DMS79 treated with DMSO at 0.1 percent for 48 hours (cell line): ENCODE results near the gene NLRP6.
"Not testable (repeated sequence)": the region's sequence is repeated elsewhere in the genome, so short reads cannot be mapped to it uniquely, and the experiment has no call there.

Experiments used
- DNase-seq: peaks from one replicate; lab custom pipeline; 2025; lab: John Stamatoyannopoulos, UW

The NLRP6 gene

DNA sequence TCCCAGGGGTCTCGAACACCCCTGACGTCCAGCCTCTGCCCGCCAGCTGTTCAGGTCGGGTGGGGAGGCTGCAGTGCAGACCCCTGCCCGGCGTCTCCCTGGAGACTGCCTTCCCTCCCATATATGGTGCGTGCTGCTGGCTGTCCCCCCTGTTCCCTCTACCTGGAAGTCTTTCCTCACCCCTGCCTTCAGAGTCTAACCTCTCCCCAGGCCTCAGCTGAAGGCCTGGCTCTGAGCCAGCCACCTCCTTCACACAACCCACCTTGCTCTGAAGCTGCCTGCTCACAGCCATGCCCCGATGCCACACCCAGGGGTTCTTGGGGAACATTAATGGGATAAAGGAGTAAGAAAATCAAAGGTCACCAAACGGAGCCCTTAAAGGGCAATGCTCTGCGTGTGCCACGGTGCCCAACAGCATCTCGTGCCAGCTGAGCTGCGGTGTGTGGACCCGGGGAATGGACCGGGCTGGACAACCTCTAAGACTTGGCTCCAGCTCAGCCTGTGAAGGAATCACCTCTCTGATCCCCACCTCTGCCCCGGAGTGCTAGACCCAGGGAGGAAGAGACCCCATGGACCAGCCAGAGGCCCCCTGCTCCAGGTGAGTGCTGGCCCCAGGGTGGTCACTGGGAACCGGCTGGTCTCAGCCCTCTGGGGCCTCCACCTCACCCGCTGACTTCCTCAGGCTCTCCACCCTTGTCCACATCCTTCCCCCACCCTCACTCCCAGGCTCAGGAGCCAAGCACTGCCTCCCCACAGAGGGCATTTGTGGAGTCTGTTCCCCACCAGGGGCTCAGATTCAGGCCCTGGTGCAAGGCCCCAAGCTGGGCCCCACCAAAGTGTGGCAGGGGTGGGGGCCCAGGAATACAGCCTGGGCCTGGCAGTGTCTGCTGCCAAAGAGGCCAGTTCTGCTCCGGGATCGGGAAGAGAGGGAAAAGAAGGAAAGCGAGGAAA, at the start of gene NLRP6:
Gene NLRP6, plus strand, starts transcription at position 407 of the 951 bp plus-strand sequence. Its CDS starts 163 bp downstream, at position 570.
- DNase-seq, result no peak

DNA sequence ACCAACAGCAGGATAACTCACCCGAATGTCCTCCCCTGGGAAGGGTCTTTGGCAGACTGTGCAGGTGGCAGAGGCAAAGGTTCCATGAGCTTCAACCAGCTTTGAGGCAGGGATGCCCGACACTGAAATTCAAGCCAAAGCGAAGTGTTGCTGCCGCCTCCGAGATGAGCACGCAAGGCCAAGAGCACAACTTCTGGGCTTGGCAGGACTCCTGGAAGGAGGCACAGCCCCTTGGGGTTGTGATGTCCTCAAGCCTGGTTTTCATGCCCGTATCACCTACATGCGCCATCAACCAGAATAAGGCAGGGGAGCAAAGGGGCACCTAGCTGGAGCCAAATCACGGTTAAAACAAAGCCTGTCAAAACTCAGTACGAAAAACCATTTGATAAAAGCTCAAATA, 47.8 kb upstream of the NLRP6 start:
- no peak for DNase-seq

DNA sequence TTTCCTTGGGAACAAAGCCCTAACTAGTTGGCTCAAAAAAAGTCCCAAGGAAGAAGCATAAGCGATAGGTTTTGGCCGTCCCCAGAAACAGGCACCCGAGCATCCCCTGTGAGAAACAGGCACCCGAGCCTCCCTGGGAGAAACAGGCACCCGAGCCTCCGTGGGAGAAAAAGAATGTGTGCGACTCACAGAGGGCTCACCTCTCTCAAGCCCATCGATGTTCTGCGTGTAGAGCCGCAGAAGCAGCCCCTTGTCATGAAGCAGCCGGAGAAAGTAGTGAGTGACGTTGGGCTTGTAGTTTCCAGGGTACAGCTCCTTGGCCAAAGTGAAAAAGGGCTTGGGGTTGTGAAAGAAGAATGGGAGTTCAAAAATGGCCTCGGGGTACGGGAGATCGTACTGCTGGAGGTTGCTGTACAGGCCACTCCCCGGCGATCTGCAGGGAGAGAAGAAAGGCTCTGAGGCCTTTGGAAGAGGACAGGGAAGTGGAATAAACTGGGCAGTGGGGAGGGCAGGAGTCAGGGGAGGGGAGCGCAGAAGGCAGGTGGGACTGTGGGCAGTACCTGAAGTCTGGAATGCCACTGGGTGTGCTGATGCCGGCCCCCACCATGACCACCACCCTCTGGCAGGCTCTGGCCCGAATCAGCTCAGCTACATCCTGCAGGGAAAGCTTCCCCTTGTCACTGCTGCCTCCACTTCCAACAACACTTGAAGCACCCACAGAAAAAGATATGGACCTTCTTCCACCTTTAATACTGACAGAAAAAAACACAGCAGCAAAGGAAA, 45.2 kb upstream of the NLRP6 start:
- DNase-seq, result no peak

DNA sequence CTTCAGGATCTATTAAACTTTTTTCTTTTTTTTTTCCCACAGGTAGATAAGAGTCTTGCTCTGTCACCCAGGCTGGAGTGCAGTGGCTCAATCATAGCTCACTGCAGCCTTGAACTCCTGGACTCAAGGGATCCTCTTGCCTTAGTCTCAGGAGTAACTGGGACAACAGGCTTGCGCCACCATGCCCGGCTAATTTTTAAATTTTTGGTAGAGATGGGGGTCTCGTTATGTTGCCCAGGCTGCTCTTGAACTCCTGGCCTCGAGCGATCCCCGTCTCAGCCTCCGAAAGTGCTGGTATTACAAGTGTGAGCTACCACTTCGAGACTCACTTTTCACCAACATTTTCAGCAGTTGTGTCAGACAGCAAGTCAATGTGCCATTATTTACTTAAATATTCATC, 43.0 kb upstream of the NLRP6 start:
- DNase-seq, result no peak

DNA sequence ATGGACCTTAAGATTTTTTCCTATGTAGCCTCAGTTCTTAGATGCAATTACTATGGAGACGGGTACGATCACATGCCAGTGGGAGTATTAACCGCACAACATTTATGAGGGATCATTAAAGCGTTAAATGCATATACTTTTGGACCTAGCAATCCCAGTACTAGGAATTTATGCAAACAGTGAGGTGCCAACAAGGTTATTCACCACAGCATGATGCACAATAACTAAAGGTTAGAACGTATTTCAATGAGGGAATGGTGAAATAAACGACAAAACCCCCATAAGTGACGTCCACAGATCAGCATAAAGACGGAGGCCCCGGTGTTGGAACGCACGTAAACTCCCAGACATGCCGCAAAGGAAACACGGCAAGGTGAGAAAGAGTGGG, 42.6 kb upstream of the NLRP6 start:
- DNase-seq, result no peak

DNA sequence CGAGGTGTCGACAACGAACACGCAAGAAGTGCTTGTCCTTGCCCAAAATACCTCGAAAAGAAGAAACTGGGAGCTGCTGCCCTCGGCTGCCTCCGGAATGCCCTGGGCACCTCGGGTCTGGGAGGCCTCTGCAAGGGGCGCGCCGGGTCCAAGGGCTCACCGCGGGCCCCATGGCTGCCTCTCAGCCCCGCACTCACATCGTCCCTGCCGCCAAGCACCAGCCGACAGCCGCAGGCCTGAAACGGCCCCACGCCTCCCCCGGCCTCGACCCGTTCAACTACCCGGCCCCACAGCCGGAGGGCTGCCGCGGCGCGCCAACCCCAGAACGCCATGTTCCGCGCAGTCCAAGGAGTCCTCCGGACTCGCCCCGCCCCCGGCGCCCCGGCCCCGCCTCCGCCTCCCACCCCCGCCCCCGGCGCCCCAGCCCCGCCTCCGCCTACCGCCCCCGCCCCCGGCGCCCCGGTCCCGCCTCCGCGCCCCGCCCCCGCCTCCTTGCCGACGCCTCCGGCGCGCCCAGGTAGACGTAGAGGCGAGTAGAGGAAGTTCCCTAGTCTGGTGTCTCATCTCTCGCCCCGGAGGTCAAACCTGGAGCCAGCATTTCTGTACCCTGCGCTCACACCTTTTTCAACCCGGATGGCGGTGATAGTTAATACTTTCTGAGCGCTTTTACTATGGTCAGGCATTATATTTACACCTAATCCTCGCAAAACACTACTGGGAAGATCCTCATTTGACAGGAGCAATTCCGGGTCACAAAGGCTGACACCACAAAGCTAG, 42.0 kb upstream of the NLRP6 start, which contains the start of gene SIRT3:
Gene SIRT3, minus strand, starts transcription at position 346 of the 777 bp plus-strand sequence. Its CDS starts 14 bp downstream, at position 332.
- peak; percentile 29 for DNase-seq

DNA sequence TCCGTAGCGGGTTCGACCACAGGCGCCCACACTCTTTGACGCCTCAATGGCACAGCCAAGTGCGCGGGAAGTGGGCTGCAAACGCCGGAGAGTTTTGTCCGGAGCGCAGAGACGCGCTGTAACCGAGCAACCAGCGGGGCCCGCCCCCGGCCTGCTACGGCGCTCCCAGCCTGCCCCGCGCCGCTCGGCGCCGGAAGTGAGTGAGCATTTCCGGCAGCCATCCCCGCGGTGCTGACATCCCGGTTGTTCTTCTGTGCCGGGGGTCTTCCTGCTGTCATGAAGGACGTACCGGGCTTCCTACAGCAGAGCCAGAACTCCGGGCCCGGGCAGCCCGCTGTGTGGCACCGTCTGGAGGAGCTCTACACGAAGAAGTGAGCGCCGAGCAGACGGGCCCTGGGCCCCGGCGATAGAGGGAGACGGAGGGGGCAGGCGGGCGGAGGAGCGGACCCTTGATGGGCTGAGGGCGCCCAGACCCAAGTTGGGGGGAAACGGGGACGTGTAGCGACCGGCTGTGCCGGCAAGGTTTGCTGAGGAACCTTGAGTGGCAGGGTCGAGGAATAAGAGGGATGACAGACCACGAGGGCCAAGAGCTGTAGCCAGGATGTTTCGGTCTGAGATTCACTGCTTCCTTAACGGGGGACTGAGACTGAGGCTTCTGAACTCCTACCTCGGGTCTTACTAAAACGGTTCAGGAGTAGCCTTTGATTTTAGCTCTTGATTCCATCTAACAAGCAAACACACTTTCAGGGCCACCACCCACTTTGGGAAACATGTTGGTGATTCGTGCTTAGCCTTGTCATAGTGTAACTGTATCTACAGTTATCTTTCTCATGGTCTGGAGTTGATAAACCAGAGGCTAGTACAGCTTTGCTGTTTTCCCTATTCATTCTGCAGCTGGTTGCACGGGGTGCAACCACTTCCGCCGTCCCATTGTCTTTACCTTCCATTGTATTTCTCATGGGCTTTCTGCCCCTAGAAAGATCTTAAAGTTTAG, 41.1 kb upstream of the NLRP6 start, which contains the start of gene PSMD13:
Gene PSMD13, plus strand, starts transcription at position 203 of the 994 bp plus-strand sequence. Its CDS starts 74 bp downstream, at position 277.
- peak; percentile 17 for DNase-seq

DNA sequence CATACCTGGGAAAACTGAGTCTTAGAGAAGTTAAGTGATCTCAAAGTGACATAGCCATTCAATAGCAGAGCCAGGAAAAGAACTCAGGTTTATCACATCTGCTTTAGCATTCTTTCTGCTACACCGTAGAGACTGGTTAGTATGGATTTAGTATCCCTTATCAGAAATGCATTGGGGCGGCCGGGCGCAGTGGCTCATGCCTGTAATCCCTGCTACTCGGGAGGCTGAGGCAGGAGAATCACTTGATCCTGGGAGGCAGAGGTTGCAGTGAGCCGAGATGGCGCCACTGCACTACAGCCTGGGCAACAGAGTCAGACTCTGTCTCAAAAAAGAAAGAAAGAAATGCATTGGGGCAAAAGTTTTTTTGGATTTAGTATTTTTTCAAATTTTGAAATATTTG, 39.9 kb upstream of the NLRP6 start:
- not testable (repeated sequence) for DNase-seq

DNA sequence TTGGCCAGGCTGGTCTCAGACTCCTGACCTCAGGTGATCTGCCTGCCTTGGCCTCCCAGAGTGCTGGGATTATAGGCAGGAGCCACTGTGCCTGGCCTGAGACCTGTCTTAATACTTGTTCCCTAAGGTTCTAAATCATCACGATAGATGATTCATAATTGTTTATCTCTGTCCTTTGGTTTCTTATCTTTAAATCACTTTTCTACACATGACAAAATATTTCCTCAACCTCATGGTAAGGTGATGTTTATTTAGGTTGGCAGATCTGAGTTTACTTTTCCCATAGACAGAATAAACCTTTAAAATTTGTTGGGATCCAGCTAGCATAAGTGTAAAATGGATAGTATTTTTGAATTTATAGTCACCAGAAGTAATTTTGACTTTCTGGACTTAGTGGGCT, 37.9 kb upstream of the NLRP6 start:
- no peak for DNase-seq

DNA sequence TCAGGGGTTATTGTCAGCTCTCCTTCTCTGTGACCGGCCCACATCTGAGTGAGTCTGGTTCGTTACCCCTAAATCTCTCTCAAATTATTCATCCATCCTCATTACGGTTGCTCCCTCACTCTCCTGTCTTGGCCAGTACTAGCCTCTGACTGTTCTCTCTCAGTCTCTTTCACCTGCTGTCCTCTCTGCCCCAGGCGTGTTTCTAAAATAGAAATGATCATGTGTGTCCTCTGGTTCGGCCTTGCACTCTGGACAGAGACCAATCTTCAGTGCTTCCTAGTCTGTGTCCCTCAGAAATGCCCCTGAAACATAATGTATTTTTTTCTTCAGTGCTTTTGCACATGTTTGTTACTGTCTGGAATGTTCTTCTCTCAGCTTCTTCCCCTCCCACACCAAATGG, 36.6 kb upstream of the NLRP6 start:
- DNase-seq, result no peak

DNA sequence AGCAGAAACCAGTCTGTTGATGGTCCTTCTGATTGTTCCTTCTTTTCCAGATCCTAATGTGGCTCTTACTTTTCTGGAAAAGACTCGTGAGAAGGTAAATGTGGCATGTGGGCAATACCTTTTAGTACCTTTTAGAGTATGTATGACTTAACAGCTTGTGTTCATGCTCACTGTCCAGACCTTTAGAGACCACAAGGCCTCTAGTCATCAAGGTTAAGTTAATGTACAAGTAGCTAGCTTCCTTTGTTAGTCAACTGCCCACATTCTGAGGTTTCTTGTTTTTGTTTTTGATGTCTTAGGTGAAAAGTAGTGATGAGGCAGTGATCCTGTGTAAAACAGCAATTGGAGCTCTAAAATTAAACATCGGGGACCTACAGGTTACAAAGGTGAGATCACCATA, 33.8 kb upstream of the NLRP6 start:
- DNase-seq, result no peak

DNA sequence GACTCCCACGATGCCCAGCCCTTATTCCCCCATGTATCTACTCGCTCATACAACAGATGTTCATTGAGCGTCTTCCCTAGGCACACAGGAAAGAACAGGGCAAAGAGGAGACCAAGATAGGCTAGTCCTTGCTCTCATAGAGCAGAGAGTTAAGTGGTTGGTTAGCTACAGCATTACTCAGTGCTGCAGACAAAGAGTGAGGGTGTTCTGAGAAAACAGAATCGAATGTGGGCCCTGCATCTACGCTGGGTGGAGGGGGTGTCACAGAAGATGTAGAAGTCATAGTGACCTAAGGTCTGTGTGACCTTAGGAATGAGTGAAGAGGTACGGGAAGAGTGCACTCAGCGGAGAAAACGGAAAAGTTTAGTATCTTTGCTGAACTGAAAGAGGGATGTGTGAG, 29.1 kb upstream of the NLRP6 start:
- DNase-seq, result no peak

DNA sequence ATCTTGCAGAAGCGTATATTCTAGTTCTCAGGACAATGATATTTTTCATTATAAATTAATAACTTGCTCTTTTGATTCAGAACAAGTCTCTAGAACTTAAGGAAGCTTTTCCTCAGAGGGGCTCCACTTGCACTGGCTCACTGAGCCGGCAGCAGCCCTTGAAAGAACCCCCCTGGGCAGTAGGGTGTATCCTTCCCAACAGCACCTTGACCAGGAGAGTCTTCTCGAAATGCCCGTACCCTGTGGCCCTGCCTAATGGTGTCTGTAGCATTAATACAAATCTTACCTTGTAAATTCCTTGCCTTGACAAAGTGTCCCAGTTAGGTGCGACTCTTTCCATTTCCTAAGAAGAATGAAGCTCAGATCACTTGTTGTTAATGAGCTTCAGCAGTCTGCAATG, 27.9 kb upstream of the NLRP6 start:
- DNase-seq, result no peak

DNA sequence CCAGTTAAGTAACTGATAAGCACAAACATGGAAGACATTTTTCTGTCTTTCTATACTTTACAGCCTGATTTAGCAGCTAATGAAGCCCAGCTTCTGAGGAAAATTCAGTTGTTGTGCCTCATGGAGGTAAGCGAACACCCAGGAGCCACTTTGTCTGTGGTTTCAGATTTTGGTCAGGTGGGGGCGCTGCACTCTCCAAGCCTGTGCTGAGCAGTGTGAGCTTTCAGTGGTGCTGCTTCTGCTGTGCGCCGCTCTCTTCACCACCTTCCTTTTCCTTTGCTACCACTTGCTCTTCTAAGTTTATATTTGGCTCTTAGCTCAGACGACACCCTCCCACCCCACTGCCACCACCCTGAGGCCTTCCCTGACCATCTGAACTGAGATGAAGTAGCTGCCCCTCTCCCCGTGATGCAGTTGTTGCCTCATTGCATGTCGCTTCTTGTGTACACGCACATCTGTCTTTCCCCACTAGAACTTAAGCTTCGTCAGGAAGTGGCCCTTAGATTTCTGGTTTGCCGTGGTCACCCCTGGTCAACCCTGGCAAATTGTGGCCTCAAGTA, 27.4 kb upstream of the NLRP6 start:
- no peak for DNase-seq

DNA sequence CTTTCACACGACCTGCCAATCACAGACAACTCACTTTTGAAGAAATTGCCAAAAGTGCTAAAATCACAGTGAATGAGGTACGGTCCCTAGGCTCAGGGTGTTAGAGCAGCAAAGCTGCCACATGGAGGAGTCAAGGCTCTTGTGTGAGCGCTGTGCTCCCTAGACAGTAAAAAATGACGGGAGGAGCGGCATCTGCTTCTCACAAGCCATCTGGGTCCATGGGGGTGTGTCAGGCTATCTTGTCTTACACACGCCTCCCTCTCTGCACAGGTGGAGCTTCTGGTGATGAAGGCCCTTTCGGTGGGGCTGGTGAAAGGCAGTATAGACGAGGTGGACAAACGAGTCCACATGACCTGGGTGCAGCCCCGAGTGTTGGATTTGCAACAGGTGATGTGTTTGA, 26.7 kb upstream of the NLRP6 start:
- DNase-seq, result no peak

DNA sequence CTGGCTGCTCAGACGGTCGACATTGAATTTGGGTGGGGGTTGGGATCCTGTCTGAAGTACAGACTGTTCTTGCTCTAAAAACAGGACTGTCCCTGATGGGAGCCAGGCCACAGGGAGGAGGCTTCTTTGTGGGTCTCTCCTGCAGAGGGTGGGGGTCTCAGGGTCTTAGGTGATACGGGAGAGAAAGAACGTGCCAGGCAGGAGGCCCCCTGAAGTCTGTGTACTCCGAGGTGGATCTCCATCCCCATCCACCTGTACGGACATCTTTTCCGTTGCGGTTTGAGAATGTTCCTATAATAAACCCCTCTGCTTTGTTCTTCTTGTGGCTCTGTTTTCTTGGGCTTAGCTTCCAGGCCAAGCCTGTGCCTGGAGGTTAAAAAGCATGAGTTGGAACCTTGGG, 25.5 kb upstream of the NLRP6 start:
- DNase-seq, result no peak

DNA sequence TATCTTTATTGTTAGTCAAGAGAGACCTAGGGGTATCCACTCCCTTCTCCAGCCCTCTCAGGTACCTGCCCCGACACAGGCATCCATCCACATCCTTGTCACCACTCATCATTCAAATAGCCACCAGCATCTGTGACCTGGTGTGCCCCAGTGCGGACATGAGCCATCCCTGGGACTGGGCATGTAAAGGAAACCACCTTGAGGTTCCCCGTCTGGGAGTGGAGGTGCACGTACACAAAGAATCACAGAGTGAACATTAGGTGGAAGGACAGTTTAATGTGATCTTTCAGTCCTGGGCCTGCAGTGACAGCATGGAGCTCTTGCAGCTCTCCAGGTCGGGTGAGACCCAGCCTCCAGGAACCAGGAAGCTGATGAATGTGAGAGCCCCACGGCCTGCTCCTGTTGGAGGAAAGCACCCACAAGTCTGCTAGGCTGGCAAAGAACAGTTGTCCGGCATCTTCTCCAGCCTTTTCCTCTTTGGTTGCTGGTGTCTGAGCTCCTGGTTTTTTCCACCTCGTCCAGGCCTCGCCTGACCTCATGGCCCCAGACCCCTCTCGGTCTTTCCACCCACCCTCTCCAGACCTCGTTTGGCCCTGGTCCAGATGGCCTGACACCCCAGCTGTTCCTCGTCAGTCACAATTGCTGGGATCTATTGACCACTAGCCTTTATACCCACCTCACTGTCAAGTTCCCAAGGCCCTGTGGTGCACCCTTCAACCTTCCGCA, 24.9 kb upstream of the NLRP6 start:
- DNase-seq, result no peak

DNA sequence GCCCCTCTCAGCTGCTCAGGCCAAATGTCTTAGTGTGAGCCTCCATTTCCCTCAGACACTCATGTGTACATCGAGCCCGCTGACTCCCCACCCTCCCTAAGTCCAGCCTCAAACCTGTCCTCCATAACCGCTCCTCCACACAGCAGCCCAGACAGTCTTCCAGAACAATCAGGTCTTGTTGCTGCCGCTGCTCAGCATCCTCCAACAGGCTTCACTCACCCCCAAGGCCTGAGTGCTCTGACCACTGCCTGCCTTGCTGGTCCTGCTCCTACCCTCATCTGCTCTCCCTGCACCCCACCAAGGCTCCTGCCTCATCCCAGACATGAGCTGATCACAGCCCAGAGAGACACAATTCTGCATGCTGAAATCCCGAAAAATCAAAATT, 24.3 kb upstream of the NLRP6 start:
- no peak for DNase-seq

DNA sequence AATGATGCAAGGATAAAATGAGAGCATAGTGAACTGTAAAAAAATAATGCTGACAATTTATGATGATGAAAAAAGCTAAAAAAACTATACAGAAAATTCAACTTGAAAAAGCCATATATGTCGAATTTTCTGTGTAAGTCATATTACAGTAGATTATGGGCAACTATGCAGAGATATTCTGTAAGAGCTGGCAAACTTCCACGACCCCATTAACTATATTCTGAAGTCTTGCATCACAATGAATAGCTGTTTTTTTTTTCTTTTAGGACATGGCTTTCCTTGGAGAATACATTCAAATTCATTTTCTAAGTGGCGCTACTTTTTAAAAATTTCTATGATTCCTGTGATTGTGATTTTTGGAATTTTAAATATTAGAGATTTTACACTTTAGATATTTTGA, 23.0 kb upstream of the NLRP6 start:
- DNase-seq, result no peak

DNA sequence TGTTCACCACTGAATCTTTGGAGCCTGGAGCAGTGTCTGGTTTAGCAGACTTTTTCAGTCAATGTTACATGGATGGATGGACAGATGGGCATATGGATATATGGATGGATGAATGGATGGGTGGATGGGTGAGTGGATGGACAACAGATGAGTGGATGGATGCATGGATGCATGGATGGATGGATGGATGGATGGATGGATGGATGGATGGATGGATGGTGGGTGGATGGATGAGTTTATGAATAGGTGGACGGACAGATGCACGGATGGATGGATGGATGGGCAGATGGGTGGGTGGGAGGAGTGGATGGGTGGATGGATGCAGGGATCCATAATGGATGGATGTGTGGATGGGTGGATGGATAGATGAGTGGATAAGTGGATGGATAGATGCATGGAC, 22.4 kb upstream of the NLRP6 start:
- DNase-seq, result no peak
